ENCODE measurements around the gene F5. TPM values are rescaled to one million over a fixed set of nuclear protein-coding genes. Genes with fewer than 3 reads are reported as not detected.

The F5 gene
- total and polyA plus RNA-seq, 10 of the 15 experiments (the other 5 are each of a cell fraction or from before 2014, with no cell fraction given) = under 0.01 to 3.8 (median 0.40) TPM

DNA sequence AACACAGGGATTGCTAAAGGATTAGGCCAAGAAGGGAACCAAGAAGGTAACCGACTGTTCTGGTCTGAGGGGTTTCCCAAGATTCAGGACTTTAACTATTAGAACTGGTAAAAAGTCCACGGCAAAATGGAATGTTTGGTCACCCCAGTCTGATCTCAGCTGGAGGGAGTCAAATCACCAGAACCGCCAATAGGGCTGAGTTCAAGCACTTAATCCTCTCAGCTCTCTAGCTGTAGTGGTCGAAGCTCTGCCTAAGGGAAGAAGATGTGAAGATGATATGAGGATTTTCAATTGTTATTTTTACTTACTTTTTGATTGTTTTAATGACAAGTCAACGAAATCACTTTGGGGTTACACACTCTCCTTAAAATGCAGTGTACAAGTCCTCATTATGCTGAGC lies 29.1 kb downstream of the F5 start (continued):
- TF ChIP-seq, protein P1, sequence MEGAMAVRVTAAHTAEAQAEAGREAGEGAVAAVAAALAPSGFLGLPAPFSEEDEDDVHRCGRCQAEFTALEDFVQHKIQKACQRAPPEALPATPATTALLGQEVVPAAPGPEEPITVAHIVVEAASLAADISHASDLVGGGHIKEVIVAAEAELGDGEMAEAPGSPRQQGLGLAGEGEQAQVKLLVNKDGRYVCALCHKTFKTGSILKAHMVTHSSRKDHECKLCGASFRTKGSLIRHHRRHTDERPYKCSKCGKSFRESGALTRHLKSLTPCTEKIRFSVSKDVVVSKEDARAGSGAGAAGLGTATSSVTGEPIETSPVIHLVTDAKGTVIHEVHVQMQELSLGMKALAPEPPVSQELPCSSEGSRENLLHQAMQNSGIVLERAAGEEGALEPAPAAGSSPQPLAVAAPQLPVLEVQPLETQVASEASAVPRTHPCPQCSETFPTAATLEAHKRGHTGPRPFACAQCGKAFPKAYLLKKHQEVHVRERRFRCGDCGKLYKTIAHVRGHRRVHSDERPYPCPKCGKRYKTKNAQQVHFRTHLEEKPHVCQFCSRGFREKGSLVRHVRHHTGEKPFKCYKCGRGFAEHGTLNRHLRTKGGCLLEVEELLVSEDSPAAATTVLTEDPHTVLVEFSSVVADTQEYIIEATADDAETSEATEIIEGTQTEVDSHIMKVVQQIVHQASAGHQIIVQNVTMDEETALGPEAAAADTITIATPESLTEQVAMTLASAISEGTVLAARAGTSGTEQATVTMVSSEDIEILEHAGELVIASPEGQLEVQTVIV (IDR thresholded peaks at IDR 0.05; ENCODE audit: borderline replicate concordance, partially characterized antibody) = no peak
- TF ChIP-seq BMI1 (IDR thresholded peaks at IDR 0.05; ENCODE audit: borderline replicate concordance) = no peak
- TF ChIP-seq SREBF1 (IDR thresholded peaks at IDR 0.05; ENCODE audit: low read length) = no peak
- TF ChIP-seq, protein P2, sequence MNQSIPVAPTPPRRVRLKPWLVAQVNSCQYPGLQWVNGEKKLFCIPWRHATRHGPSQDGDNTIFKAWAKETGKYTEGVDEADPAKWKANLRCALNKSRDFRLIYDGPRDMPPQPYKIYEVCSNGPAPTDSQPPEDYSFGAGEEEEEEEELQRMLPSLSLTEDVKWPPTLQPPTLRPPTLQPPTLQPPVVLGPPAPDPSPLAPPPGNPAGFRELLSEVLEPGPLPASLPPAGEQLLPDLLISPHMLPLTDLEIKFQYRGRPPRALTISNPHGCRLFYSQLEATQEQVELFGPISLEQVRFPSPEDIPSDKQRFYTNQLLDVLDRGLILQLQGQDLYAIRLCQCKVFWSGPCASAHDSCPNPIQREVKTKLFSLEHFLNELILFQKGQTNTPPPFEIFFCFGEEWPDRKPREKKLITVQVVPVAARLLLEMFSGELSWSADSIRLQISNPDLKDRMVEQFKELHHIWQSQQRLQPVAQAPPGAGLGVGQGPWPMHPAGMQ (IDR thresholded peaks at IDR 0.05; ENCODE audit: borderline replicate concordance) = no peak
- TF ChIP-seq, protein P3, sequence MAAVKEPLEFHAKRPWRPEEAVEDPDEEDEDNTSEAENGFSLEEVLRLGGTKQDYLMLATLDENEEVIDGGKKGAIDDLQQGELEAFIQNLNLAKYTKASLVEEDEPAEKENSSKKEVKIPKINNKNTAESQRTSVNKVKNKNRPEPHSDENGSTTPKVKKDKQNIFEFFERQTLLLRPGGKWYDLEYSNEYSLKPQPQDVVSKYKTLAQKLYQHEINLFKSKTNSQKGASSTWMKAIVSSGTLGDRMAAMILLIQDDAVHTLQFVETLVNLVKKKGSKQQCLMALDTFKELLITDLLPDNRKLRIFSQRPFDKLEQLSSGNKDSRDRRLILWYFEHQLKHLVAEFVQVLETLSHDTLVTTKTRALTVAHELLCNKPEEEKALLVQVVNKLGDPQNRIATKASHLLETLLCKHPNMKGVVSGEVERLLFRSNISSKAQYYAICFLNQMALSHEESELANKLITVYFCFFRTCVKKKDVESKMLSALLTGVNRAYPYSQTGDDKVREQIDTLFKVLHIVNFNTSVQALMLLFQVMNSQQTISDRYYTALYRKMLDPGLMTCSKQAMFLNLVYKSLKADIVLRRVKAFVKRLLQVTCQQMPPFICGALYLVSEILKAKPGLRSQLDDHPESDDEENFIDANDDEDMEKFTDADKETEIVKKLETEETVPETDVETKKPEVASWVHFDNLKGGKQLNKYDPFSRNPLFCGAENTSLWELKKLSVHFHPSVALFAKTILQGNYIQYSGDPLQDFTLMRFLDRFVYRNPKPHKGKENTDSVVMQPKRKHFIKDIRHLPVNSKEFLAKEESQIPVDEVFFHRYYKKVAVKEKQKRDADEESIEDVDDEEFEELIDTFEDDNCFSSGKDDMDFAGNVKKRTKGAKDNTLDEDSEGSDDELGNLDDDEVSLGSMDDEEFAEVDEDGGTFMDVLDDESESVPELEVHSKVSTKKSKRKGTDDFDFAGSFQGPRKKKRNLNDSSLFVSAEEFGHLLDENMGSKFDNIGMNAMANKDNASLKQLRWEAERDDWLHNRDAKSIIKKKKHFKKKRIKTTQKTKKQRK (IDR thresholded peaks at IDR 0.05; ENCODE audit: low read depth, low read length) = no peak

Data from GM12878 (cell line).